Panc1 (cell line): ENCODE data around the gene METTL23. TPM values are rescaled to one million over a fixed set of nuclear protein-coding genes. Genes with fewer than 3 reads are reported as not detected.

Source experiments
- ATAC-seq: fragments of 200-7000 bp; cut with Tn5 transposase; 2 replicates; pipeline ENCODE4 v1.9.1; 2020; ENCODE audit warnings: mild to moderate bottlenecking, moderate library complexity
- BruUV-seq: library from RNA; stranded (reverse); fragments of 400-500 nt; replicated peaks from 2 replicates; lab custom pipeline; 2021; lab: Mats Ljungman, UMichigan
- CTCF ChIA-PET: fragments of 300-600 bp; sonication (Branson Sonifier 250); formaldehyde crosslinking; loops from one replicate; lab custom pipeline; 2022; ENCODE audit warnings: antibody characterized with exemption; lab: Charles Lee
- POLR2A ChIA-PET: fragments of 300-600 bp; sonication (Branson Sonifier 250); formaldehyde crosslinking; loops from one replicate; lab custom pipeline; 2022; ENCODE audit warnings: antibody characterized with exemption; lab: Charles Lee
- DNase-seq: peaks from one replicate; pipeline ENCODE4 v3.0.0-alpha.2; 2010; ENCODE audit warnings: low read depth, low spot score
- H3K27ac ChIP-seq: 2 replicates; pipeline ENCODE4 v1.5.1; 2011; ENCODE audit warnings: mild to moderate bottlenecking, low read length, inconsistent platforms
- H3K27me3 ChIP-seq: fragments of 200-500 bp; sonication (Bioruptor generic); 2 replicates; pipeline ENCODE4 v1.6.0; 2014; ENCODE audit warnings: low read length, inconsistent platforms; ENCODE audit not compliant: control insufficient read depth, insufficient read depth
- H3K36me3 ChIP-seq: fragments of 200-500 bp; sonication (Bioruptor generic); 2 replicates; pipeline ENCODE4 v1.5.1; 2014; ENCODE audit warnings: inconsistent platforms, mild to moderate bottlenecking, low read length, moderate library complexity; ENCODE audit not compliant: control insufficient read depth, insufficient read depth
- H3K4me1 ChIP-seq: 2 replicates; pipeline ENCODE4 v1.5.1; 2011; ENCODE audit warnings: inconsistent platforms, mild to moderate bottlenecking, low read length, moderate library complexity; ENCODE audit not compliant: control insufficient read depth, insufficient read depth
- H3K4me3 ChIP-seq, 2 experiments: 2 replicates each; pipeline ENCODE4 v1.5.1; 2011 to 2012; ENCODE audit warnings: low read depth in 2 of 2, low read length in 2 of 2, mild to moderate bottlenecking in 2 of 2, inconsistent platforms in 1 of 2, moderate library complexity in 1 of 2
- H3K9me3 ChIP-seq: fragments of 200-500 bp; sonication (Bioruptor generic); 2 replicates; pipeline ENCODE4 v1.5.1; 2014; ENCODE audit warnings: low read depth, mild to moderate bottlenecking, inconsistent platforms, low read length, moderate library complexity; ENCODE audit not compliant: control insufficient read depth, insufficient read depth
- POLR2AphosphoS5 ChIP-seq: IDR thresholded peaks from 2 replicates; pipeline ENCODE4 v1.6.1; 2012; ENCODE audit warnings: mild to moderate bottlenecking, low read depth, low read length, moderate library complexity
- SIN3A ChIP-seq: IDR thresholded peaks from 2 replicates; pipeline ENCODE4 v1.6.1; 2012; ENCODE audit warnings: low read depth, mild to moderate bottlenecking, low read length, moderate library complexity, borderline replicate concordance; ENCODE audit not compliant: insufficient read depth
- TCF7L2 ChIP-seq: IDR thresholded peaks from 2 replicates; pipeline ENCODE4 v1.6.1; 2011; ENCODE audit warnings: mild to moderate bottlenecking, low read depth, low read length, inconsistent platforms
- in situ Hi-C: cut with HindIII; loops from 2 replicates; pipeline ENCODE4 v1.10.0; 2016; ENCODE audit warnings: low sequenced_read_pairs, low pct_unique_long_range_greater_than_20kb
- intact Hi-C: fragments of 100-400 bp; cut with micrococcal nuclease; formaldehyde crosslinking; loops from one replicate; pipeline ENCODE4 v1.10.0; 2022; ENCODE audit not compliant: unreplicated experiment
- total RNA-seq: library from RNA; stranded (reverse); gene quantifications from one replicate; pipeline ENCODE4 v1.2.1, GENCODE V29; 2021; ENCODE audit not compliant: unreplicated experiment
- TF ChIP-seq, protein P1 (sequence below), 2 experiments: IDR thresholded peaks; 2 replicates each; pipeline ENCODE4 v1.6.1; 2011 to 2012; ENCODE audit warnings: low read depth in 2 of 2, control low read depth in 1 of 2, low read length in 1 of 2, mild to moderate bottlenecking in 1 of 2, moderate library complexity in 1 of 2; ENCODE audit not compliant: insufficient read depth in 1 of 2
- TF ChIP-seq, protein P2 (sequence below): fragments of 450-650 bp; IDR thresholded peaks from 2 replicates; pipeline ENCODE4 v1.5.1; 2017; ENCODE audit warnings: mild to moderate bottlenecking

METTL23 gene
- total RNA-seq, 1 experiment from 2014 or later: 42.8 TPM

DNA sequence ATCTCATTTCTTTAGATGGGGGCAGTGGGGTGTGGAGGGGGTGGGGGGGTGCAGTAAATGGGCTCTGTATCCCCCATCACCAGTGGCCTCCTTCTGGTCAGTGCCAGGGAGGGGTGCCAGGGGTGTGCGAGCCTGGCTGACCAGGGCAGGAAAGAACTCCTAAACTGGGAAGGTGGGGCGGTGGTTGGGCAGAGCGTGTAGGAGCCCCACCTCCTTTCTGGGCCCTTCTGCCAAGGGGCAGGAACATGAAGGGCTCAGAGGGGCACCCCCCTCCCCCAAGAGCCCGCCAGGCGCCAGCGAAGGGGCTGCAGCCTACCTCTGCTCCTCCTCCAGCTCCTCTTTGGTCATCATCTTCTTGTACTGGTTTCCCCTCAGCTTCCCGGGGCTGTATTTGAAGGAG, 41.9 kb upstream of the METTL23 start:
- no peak for TF ChIP-seq POLR2AphosphoS5
- TF ChIP-seq, protein P1, sequence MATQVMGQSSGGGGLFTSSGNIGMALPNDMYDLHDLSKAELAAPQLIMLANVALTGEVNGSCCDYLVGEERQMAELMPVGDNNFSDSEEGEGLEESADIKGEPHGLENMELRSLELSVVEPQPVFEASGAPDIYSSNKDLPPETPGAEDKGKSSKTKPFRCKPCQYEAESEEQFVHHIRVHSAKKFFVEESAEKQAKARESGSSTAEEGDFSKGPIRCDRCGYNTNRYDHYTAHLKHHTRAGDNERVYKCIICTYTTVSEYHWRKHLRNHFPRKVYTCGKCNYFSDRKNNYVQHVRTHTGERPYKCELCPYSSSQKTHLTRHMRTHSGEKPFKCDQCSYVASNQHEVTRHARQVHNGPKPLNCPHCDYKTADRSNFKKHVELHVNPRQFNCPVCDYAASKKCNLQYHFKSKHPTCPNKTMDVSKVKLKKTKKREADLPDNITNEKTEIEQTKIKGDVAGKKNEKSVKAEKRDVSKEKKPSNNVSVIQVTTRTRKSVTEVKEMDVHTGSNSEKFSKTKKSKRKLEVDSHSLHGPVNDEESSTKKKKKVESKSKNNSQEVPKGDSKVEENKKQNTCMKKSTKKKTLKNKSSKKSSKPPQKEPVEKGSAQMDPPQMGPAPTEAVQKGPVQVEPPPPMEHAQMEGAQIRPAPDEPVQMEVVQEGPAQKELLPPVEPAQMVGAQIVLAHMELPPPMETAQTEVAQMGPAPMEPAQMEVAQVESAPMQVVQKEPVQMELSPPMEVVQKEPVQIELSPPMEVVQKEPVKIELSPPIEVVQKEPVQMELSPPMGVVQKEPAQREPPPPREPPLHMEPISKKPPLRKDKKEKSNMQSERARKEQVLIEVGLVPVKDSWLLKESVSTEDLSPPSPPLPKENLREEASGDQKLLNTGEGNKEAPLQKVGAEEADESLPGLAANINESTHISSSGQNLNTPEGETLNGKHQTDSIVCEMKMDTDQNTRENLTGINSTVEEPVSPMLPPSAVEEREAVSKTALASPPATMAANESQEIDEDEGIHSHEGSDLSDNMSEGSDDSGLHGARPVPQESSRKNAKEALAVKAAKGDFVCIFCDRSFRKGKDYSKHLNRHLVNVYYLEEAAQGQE (IDR thresholded peaks at IDR 0.05; ENCODE audit: insufficient read depth in 1 of 2, low read depth in 2 of 2, low read length in 1 of 2): no peak
- no peak for TF ChIP-seq TCF7L2
- no peak for TF ChIP-seq SIN3A
- TF ChIP-seq, protein P2, sequence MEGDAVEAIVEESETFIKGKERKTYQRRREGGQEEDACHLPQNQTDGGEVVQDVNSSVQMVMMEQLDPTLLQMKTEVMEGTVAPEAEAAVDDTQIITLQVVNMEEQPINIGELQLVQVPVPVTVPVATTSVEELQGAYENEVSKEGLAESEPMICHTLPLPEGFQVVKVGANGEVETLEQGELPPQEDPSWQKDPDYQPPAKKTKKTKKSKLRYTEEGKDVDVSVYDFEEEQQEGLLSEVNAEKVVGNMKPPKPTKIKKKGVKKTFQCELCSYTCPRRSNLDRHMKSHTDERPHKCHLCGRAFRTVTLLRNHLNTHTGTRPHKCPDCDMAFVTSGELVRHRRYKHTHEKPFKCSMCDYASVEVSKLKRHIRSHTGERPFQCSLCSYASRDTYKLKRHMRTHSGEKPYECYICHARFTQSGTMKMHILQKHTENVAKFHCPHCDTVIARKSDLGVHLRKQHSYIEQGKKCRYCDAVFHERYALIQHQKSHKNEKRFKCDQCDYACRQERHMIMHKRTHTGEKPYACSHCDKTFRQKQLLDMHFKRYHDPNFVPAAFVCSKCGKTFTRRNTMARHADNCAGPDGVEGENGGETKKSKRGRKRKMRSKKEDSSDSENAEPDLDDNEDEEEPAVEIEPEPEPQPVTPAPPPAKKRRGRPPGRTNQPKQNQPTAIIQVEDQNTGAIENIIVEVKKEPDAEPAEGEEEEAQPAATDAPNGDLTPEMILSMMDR: no peak
- H3K4me1 ChIP-seq: peaks cover 22% of the 10 kb centered on the region
- ATAC-seq (no peak), DNase-seq (no peak)
- no peaks in the 10 kb centered on the region for H3K27me3 ChIP-seq
- H3K9me3 ChIP-seq: no peaks in the 10 kb centered on the region
- in situ Hi-C loops (no loop called here), intact Hi-C loops (no loop called here)
- CTCF ChIA-PET: interaction anchor here (1.2 kb wide), 1 partner anchor 25 kb away, joined by 3 read pairs; no protein-coding TSS in a partner anchor
- H3K27ac ChIP-seq: no peak overlapping the region
- POLR2A ChIA-PET: no interaction called here
- H3K4me3 ChIP-seq: no peak overlapping the region
- no peaks in the 10 kb centered on the region for H3K36me3 ChIP-seq
- no TSS peak for BruUV-seq

DNA sequence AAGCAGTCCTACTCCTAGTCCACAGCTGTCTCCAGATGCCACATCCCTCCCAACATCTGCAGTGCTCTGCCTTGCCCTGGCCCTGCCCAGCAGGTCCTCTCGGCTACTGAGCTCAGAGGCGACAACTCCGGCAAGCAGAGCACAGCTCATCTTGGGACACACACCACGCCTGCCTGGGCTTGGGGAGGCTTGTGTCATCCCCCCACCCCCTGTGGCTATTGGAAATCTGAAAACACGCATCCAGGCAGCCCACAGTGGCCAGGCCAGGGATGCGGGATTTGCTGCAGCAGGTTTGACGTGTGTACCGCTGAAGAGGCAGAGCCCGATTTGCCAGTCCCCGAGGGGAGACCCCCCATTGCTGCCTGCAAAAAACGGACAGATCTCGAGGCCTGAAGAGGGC, 41.3 kb upstream of the METTL23 start:
- BruUV-seq: no TSS peak
- Histone ChIP-seq H3K4me1 (peaks cover 22% of the 10 kb centered on the region), H3K27ac (no peak overlapping the region), H3K4me3 (no peak overlapping the region), H3K27me3 (no peaks in the 10 kb centered on the region), H3K9me3 (no peaks in the 10 kb centered on the region), H3K36me3 (no peaks in the 10 kb centered on the region)
- in situ Hi-C loops (no loop called here), intact Hi-C loops (no loop called here)
- no peak for TF ChIP-seq SIN3A
- TF ChIP-seq POLR2AphosphoS5: no peak
- TF ChIP-seq, protein P1 (IDR thresholded peaks at IDR 0.05; ENCODE audit: insufficient read depth in 1 of 2, low read depth in 2 of 2, low read length in 1 of 2): no peak
- ChIA-PET POLR2A (no interaction called here), CTCF (no interaction called here)
- ATAC-seq: no peak
- DNase-seq: no peak
